T-cell (primary cell): ENCODE results near the gene CBX1. TPM values are rescaled to one million over a fixed set of nuclear protein-coding genes. Genes with fewer than 3 reads are reported as not detected.

ENCODE experiments used
- ATAC-seq, 4 experiments: fragments of 200-7000 bp in 3 of 4; fragments of 150-1000 bp in 1 of 4; cut with Tn5 transposase; replicated peaks in 1 of 4; 1 replicate in 3 of 4; 2 replicates in 1 of 4; pipeline ENCODE4 v1.10.0; 2021; ENCODE audit warnings: moderate library complexity in 3 of 4, mild to moderate bottlenecking in 2 of 4, moderate number of reproducible peaks in 1 of 4
- CTCF ChIA-PET, 2 donors: fragments of 300-600 bp; sonication (Branson Sonifier 250); formaldehyde crosslinking; loops; one replicate each; lab custom pipeline; 2022; ENCODE audit warnings: antibody characterized with exemption in 2 of 2; lab: Charles Lee
- POLR2A ChIA-PET, 2 donors: fragments of 300-600 bp; sonication (Branson Sonifier 250); formaldehyde crosslinking; loops; one replicate each; lab custom pipeline; 2022; ENCODE audit warnings: antibody characterized with exemption in 2 of 2; lab: Charles Lee
- DNase-seq, 35 experiments: peaks; one replicate each; pipeline versions ENCODE4 v3.0.0 to v3.0.0-alpha.2; 2013 to 2023
- H3K27ac ChIP-seq: one replicate; pipeline ENCODE4 v1.5.1; 2013; ENCODE audit warnings: low read length
- H3K27me3 ChIP-seq, 2 experiments: replicated peaks in 1 of 2; 1 replicate in 1 of 2; 2 replicates in 1 of 2; pipeline versions ENCODE4 v1.6.1 to v1.7.0; 2013; ENCODE audit warnings: low read length in 1 of 2, mixed read lengths in 1 of 2; ENCODE audit not compliant: control insufficient read depth in 2 of 2, insufficient read depth in 2 of 2; ENCODE audit errors: extremely low read depth in 1 of 2
- H3K36me3 ChIP-seq, 2 donors: 1 replicate in 1 of 2; 2 replicates in 1 of 2; pipeline versions ENCODE4 v1.6.1 to v1.7.0; 2013; ENCODE audit warnings: low read length in 1 of 2; ENCODE audit not compliant: control insufficient read depth in 2 of 2, insufficient read depth in 1 of 2; ENCODE audit errors: extremely low read depth in 1 of 2
- H3K4me1 ChIP-seq, 2 experiments: 1 replicate in 1 of 2; 2 replicates in 1 of 2; pipeline versions ENCODE4 v1.6.1 to v1.7.0; 2013; ENCODE audit warnings: low read length in 2 of 2, mixed read lengths in 1 of 2; ENCODE audit not compliant: insufficient read depth in 2 of 2, control insufficient read depth in 1 of 2; ENCODE audit errors: extremely low read depth in 1 of 2
- H3K4me3 ChIP-seq, 2 donors: 1 replicate in 1 of 2; 2 replicates in 1 of 2; pipeline versions ENCODE4 v1.5.1 to v1.7.0; 2013; ENCODE audit warnings: mild to moderate bottlenecking in 2 of 2, low read length in 1 of 2, moderate library complexity in 1 of 2; ENCODE audit not compliant: control insufficient read depth in 1 of 2; ENCODE audit errors: extremely low read depth in 1 of 2
- H3K9me3 ChIP-seq: 2 replicates; pipeline ENCODE4 v1.7.0; 2013
- H3K27ac Mint-ChIP-seq, 2 donors: one replicate each; pipeline ENCODE4 v1.8.0; 2020 to 2021; ENCODE audit warnings: mild to moderate bottlenecking in 2 of 2, mixed read lengths in 2 of 2
- H3K27me3 Mint-ChIP-seq, 2 donors: one replicate each; pipeline ENCODE4 v1.8.0; 2021 to 2022; ENCODE audit warnings: mixed read lengths in 2 of 2
- H3K36me3 Mint-ChIP-seq: one replicate; pipeline ENCODE4 v1.8.0; 2021; ENCODE audit warnings: mixed read lengths
- H3K4me1 Mint-ChIP-seq, 3 donors: one replicate each; pipeline ENCODE4 v1.8.0; 2020 to 2022; ENCODE audit warnings: mixed read lengths in 3 of 3, mild to moderate bottlenecking in 1 of 3
- H3K4me3 Mint-ChIP-seq, 3 donors: one replicate each; pipeline ENCODE4 v1.8.0; 2020 to 2022; ENCODE audit warnings: mild to moderate bottlenecking in 3 of 3, mixed read lengths in 3 of 3, moderate library complexity in 3 of 3
- H3K9me3 Mint-ChIP-seq, 3 donors: one replicate each; pipeline ENCODE4 v1.8.0; 2020 to 2022; ENCODE audit warnings: mixed read lengths in 3 of 3
- WGBS: methylation state at CpG from one replicate; pipeline ENCODE4 v1.1.5; 2013; ENCODE audit warnings: missing lambda C conversion rate; ENCODE audit not compliant: insufficient coverage; 5-methylcytosine and 5-hydroxymethylcytosine counted together
- total RNA-seq, 35 experiments: library from RNA in 6 of 35; stranded (reverse) in 6 of 35; fragments of 120-200 nt in 1 of 35; gene quantifications; one replicate each; pipeline versions ENCODE4 v1.2.1 to v1.2.4 and lab custom pipeline; 2013 to 2026

Gene CBX1
- total RNA-seq, 5 donors from 2014 or later (not counting 1 experiment from before 2014, with no cell fraction given): 19.6 to 32.4 (median 30.7) TPM

- Histone ChIP-seq H3K9me3 (no peaks in the 10 kb centered on the region), H3K36me3 (peaks cover 11 to 75% of the 10 kb centered on the region in 2 donors), H3K27me3 (no peaks in the 10 kb centered on the region), H3K27ac (no peak overlapping the region), H3K4me3 (no peak overlapping the region), H3K4me1 (peaks cover 0 to 7% of the 10 kb centered on the region in 2 experiments)
- ChIA-PET POLR2A (no interaction called here), CTCF (no interaction called here)
- DNase-seq (no peak), ATAC-seq (no peak)
- peaks cover 50% of the 10 kb centered on the region for H3K36me3 Mint-ChIP-seq
- no peaks in the 10 kb centered on the region for H3K27me3 Mint-ChIP-seq
- peaks cover 15 to 25% (median 16%) of the 10 kb centered on the region in 3 donors for H3K4me1 Mint-ChIP-seq
- H3K27ac Mint-ChIP-seq: no peak overlapping the region
- WGBS: 99% methylated on average over 31 of the region's 32 CpGs
- no peak overlapping the region for H3K4me3 Mint-ChIP-seq
- H3K9me3 Mint-ChIP-seq: no peaks in the 10 kb centered on the region
These were observed 42.1 kb downstream of the CBX1 start for GRCh38 chr17:48059125-48059668.

GRCh38 chr17:48058393-48059124, 42.7 kb downstream of the CBX1 start:
- H3K27me3 Mint-ChIP-seq: no peaks in the 10 kb centered on the region
- H3K36me3 Mint-ChIP-seq: peaks cover 50% of the 10 kb centered on the region
- CTCF ChIA-PET: no interaction called here
- no peaks in the 10 kb centered on the region for H3K9me3 Mint-ChIP-seq
- H3K36me3 ChIP-seq: peaks cover 11 to 77% of the 10 kb centered on the region in 2 donors
- no peaks in the 10 kb centered on the region for H3K27me3 ChIP-seq
- H3K4me3 ChIP-seq: no peak overlapping the region
- no peaks in the 10 kb centered on the region for H3K9me3 ChIP-seq
- H3K4me1 ChIP-seq: peaks cover 0 to 14% of the 10 kb centered on the region in 2 experiments
- ATAC-seq: no peak
- WGBS: 95% methylated on average over 8 of the region's 11 CpGs
- POLR2A ChIA-PET: interaction anchor here in 1 of 2 donors (0.5 kb wide), 1 partner anchor 33 kb away, joined by 7 read pairs; no protein-coding TSS in a partner anchor
- H3K27ac ChIP-seq: no peak overlapping the region
- no peak for DNase-seq
- H3K4me3 Mint-ChIP-seq: no peak overlapping the region
- H3K27ac Mint-ChIP-seq: no peak overlapping the region
- H3K4me1 Mint-ChIP-seq: peaks cover 16 to 25% (median 18%) of the 10 kb centered on the region in 3 donors

- no peaks in the 10 kb centered on the region for H3K27me3 Mint-ChIP-seq
- 100% methylated on average over 3 of the region's 4 CpGs for WGBS
These were observed 43.7 kb downstream of the CBX1 start for GRCh38 chr17:48057626-48058025.

GRCh38 chr17:48056879-48057278, 44.4 kb downstream of the CBX1 start:
- no peaks in the 10 kb centered on the region for H3K9me3 ChIP-seq
- DNase-seq: no peak
- Mint-ChIP-seq H3K4me3 (no peak overlapping the region), H3K27ac (peak overlapping the region; percentile 39 to 41), H3K27me3 (no peaks in the 10 kb centered on the region), H3K9me3 (no peaks in the 10 kb centered on the region), H3K36me3 (peaks cover 54% of the 10 kb centered on the region), H3K4me1 (peaks cover 31 to 38% (median 35%) of the 10 kb centered on the region in 3 donors)
- no peak overlapping the region for H3K4me3 ChIP-seq
- peaks cover 0 to 30% of the 10 kb centered on the region in 2 experiments for H3K4me1 ChIP-seq
- peaks cover 10 to 81% of the 10 kb centered on the region in 2 donors for H3K36me3 ChIP-seq
- no peak overlapping the region for H3K27ac ChIP-seq
- no peak for ATAC-seq
- CTCF ChIA-PET: interaction anchor here in 1 of 2 donors (1.1 kb wide), 1 partner anchor 975 kb away, joined by 3 read pairs; no protein-coding TSS in a partner anchor
- POLR2A ChIA-PET: no interaction called here
- 89% methylated on average over 2 of the region's 2 CpGs for WGBS
- no peaks in the 10 kb centered on the region for H3K27me3 ChIP-seq

More at GRCh38 chr17:48057626-48058025, 43.7 kb downstream of the CBX1 start:
- H3K9me3 Mint-ChIP-seq: no peaks in the 10 kb centered on the region
- DNase-seq (no peak), ATAC-seq (no peak)
- H3K4me1 Mint-ChIP-seq: peaks cover 24 to 31% (median 27%) of the 10 kb centered on the region in 3 donors
- H3K4me1 ChIP-seq: peaks cover 0 to 23% of the 10 kb centered on the region in 2 experiments
- H3K27ac ChIP-seq: no peak overlapping the region
- H3K4me3 Mint-ChIP-seq: no peak overlapping the region
- no peaks in the 10 kb centered on the region for H3K9me3 ChIP-seq
- peaks cover 11 to 81% of the 10 kb centered on the region in 2 donors for H3K36me3 ChIP-seq
- ChIA-PET CTCF (interaction anchor here in 1 of 2 donors (1.1 kb wide), 1 partner anchor 976 kb away, joined by 3 read pairs; no protein-coding TSS in a partner anchor), POLR2A (no interaction called here)
- no peak overlapping the region for H3K4me3 ChIP-seq
- H3K27me3 ChIP-seq: no peaks in the 10 kb centered on the region
- H3K27ac Mint-ChIP-seq: no peak overlapping the region
- H3K36me3 Mint-ChIP-seq: peaks cover 54% of the 10 kb centered on the region

- Histone ChIP-seq H3K4me3 (no peak overlapping the region), H3K4me1 (peaks cover 0 to 36% of the 10 kb centered on the region in 2 experiments), H3K9me3 (no peaks in the 10 kb centered on the region), H3K36me3 (peaks cover 10 to 80% of the 10 kb centered on the region in 2 donors), H3K27ac (no peak overlapping the region), H3K27me3 (no peaks in the 10 kb centered on the region)
- ChIA-PET POLR2A (interaction anchor here in 1 of 2 donors (0.6 kb wide), 1 partner anchor 1847 kb away, joined by 3 read pairs; no protein-coding TSS in a partner anchor), CTCF (no interaction called here)
- H3K36me3 Mint-ChIP-seq: peaks cover 56% of the 10 kb centered on the region
- H3K27ac Mint-ChIP-seq: peak overlapping the region; percentile 39 to 41
- H3K4me3 Mint-ChIP-seq: no peak overlapping the region
- WGBS: 76% methylated on average over 3 of the region's 10 CpGs
- no peaks in the 10 kb centered on the region for H3K9me3 Mint-ChIP-seq
- DNase-seq (no peak), ATAC-seq (no peak)
- H3K27me3 Mint-ChIP-seq: no peaks in the 10 kb centered on the region
- peaks cover 37 to 42% (median 41%) of the 10 kb centered on the region in 3 donors for H3K4me1 Mint-ChIP-seq
These were observed 45.0 kb downstream of the CBX1 start for GRCh38 chr17:48056246-48056745.

- peaks cover 43 to 49% (median 47%) of the 10 kb centered on the region in 3 donors for H3K4me1 Mint-ChIP-seq
- CTCF ChIA-PET: no interaction called here
These were observed 45.6 kb downstream of the CBX1 start for GRCh38 chr17:48055531-48056245.

More at GRCh38 chr17:48055531-48056245, 45.6 kb downstream of the CBX1 start:
- Mint-ChIP-seq H3K9me3 (no peaks in the 10 kb centered on the region), H3K27me3 (no peaks in the 10 kb centered on the region), H3K4me3 (no peak overlapping the region), H3K36me3 (peaks cover 59% of the 10 kb centered on the region), H3K27ac (peak overlapping the region; percentile 66)
- peaks cover 0 to 42% of the 10 kb centered on the region in 2 experiments for H3K4me1 ChIP-seq
- H3K36me3 ChIP-seq: peaks cover 10 to 83% of the 10 kb centered on the region in 2 donors
- H3K9me3 ChIP-seq: no peaks in the 10 kb centered on the region
- 100% methylated on average over 3 of the region's 5 CpGs for WGBS
- H3K27me3 ChIP-seq: no peaks in the 10 kb centered on the region
- H3K4me3 ChIP-seq: no peak overlapping the region
- ATAC-seq: no peak
- H3K27ac ChIP-seq: no peak overlapping the region
- DNase-seq: no peak
- POLR2A ChIA-PET: interaction anchor here in 1 of 2 donors (0.6 kb wide), 1 partner anchor 1847 kb away, joined by 3 read pairs; no protein-coding TSS in a partner anchor
